ENCODE results near the gene VSIG10.

GRCh38 chr12:118073768-118074167 lies 30.0 kb downstream of the VSIG10 start:
- TF ChIP-seq CTCF (IDR thresholded peaks at IDR 0.05) (no peak), POLR2AphosphoS5 (IDR thresholded peaks at IDR 0.05) (no peak), POLR2A (IDR thresholded peaks at IDR 0.05) (no peak), EP300 (IDR thresholded peaks at IDR 0.05; ENCODE audit: low read depth) (no peak)
